Peyer's patch (tissue), 4 donors: ENCODE measurements around the gene ZNF724.

Experiments used
- CTCF ChIP-seq, 6 experiments: fragments of 450-650 bp in 4 of 6; fragments of 200-600 bp in 2 of 6; sonication (generic) in 1 of 6; IDR thresholded peaks; one replicate each; pipeline ENCODE4 v1.5.1; 2017 to 2019; ENCODE audit warnings: antibody characterized with exemption in 6 of 6, mild to moderate bottlenecking in 3 of 6, moderate library complexity in 1 of 6
- POLR2A ChIP-seq, 2 donors: fragments of 450-650 bp; IDR thresholded peaks; one replicate each; pipeline ENCODE4 v1.5.1; 2017; ENCODE audit warnings: antibody characterized with exemption in 2 of 2, mild to moderate bottlenecking in 2 of 2, moderate library complexity in 2 of 2

GRCh38 chr19:23254141-23254910 lies 4.1 kb upstream of the ZNF724 start:
- TF ChIP-seq CTCF (IDR thresholded peaks at IDR 0.05) (no peak), POLR2A (IDR thresholded peaks at IDR 0.05) (no peak)
